ENCODE results near the gene ABHD2.

DNA sequence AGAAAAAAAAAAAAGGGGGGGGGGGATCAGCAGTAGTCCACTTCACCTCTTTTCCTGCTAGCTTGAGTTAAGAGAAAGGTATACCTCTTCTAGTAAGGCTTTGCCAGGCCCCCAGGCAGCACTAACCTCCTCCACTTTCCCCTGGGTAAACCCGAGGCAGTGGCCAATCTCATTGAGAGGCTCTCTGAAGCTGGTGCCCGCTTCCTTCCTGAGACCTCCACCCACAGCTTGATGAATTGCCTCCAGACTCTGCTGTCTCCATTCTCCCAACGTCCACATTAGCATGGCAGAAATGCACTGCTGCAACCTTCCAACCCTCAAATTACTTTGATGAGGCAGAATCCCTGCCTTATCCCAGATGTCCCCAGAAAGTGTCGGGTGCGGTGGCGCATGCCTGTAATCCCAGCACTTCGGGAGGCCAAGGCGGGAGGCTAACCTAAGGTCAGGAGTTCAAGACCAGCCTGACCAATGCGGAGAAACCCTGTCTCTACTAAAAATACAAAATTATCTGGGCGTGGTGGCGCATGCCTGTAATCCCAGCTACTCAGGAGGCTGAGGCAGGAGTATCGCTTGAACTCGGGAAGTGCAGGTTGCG, 117.8 kb downstream of the ABHD2 start:
- TF ChIP-seq POLR2A (IDR thresholded peaks at IDR 0.05) (no peak), EP300 (IDR thresholded peaks at IDR 0.05) (no peak)
- TF ChIP-seq, protein P1, sequence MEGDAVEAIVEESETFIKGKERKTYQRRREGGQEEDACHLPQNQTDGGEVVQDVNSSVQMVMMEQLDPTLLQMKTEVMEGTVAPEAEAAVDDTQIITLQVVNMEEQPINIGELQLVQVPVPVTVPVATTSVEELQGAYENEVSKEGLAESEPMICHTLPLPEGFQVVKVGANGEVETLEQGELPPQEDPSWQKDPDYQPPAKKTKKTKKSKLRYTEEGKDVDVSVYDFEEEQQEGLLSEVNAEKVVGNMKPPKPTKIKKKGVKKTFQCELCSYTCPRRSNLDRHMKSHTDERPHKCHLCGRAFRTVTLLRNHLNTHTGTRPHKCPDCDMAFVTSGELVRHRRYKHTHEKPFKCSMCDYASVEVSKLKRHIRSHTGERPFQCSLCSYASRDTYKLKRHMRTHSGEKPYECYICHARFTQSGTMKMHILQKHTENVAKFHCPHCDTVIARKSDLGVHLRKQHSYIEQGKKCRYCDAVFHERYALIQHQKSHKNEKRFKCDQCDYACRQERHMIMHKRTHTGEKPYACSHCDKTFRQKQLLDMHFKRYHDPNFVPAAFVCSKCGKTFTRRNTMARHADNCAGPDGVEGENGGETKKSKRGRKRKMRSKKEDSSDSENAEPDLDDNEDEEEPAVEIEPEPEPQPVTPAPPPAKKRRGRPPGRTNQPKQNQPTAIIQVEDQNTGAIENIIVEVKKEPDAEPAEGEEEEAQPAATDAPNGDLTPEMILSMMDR (IDR thresholded peaks at IDR 0.05) = no peak

Measured in upper lobe of left lung (tissue), 4 donors.